Astrocyte (in vitro differentiated cells and primary cell): ENCODE measurements around the gene DYRK1A. TPM values are rescaled to one million over a fixed set of nuclear protein-coding genes. Genes with fewer than 3 reads are reported as not detected.

Experiments
- DNase-seq: peaks from one replicate; pipeline ENCODE4 v3.0.0-alpha.2; 2010; ENCODE audit warnings: low read depth
- FAIRE-seq: peaks from 2 replicates; lab custom pipeline; 2011; peaks lifted over from hg19 to GRCh38; lab: Jason Lieb, UNC
- H2AFZ ChIP-seq: 2 replicates; pipeline ENCODE4 v1.6.0; 2012; ENCODE audit warnings: low read depth, low read length, inconsistent platforms
- H3K27ac ChIP-seq: 2 replicates; pipeline ENCODE4 v1.5.1; 2011; ENCODE audit warnings: low read depth, low read length, inconsistent platforms
- H3K27me3 ChIP-seq: 2 replicates; pipeline ENCODE4 v1.6.0; 2011; ENCODE audit warnings: low read length, inconsistent platforms; ENCODE audit not compliant: insufficient read depth
- H3K36me3 ChIP-seq: 2 replicates; pipeline ENCODE4 v1.5.1; 2011; ENCODE audit warnings: low read length, inconsistent platforms; ENCODE audit not compliant: insufficient read depth
- H3K4me1 ChIP-seq: 2 replicates; pipeline ENCODE4 v1.5.1; 2011; ENCODE audit warnings: low read length, inconsistent platforms; ENCODE audit not compliant: insufficient read depth
- H3K4me2 ChIP-seq: 2 replicates; pipeline ENCODE4 v1.6.0; 2012; ENCODE audit warnings: low read length, inconsistent platforms
- H3K4me3 ChIP-seq: 2 replicates; pipeline ENCODE4 v1.5.1; 2011; ENCODE audit warnings: low read depth, mild to moderate bottlenecking, low read length, inconsistent platforms; ENCODE audit not compliant: insufficient read depth
- H3K79me2 ChIP-seq: 2 replicates; pipeline ENCODE4 v1.6.0; 2012; ENCODE audit warnings: mild to moderate bottlenecking, low read length, inconsistent platforms; ENCODE audit not compliant: insufficient read depth
- H3K9ac ChIP-seq: 2 replicates; pipeline ENCODE4 v1.6.0; 2012; ENCODE audit warnings: mild to moderate bottlenecking, low read length, inconsistent platforms
- H3K9me3 ChIP-seq: 2 replicates; pipeline ENCODE4 v1.5.1; 2012; ENCODE audit warnings: low read depth, mild to moderate bottlenecking, low read length, inconsistent platforms; ENCODE audit not compliant: insufficient read depth
- H4K20me1 ChIP-seq: 2 replicates; pipeline ENCODE4 v1.6.0; 2012; ENCODE audit warnings: low read length, inconsistent platforms; ENCODE audit not compliant: insufficient read depth
- H3K27ac Mint-ChIP-seq: one replicate; pipeline ENCODE4 v1.8.0; 2021; ENCODE audit warnings: mild to moderate bottlenecking, mixed read lengths; ENCODE audit not compliant: unreplicated experiment
- H3K27me3 Mint-ChIP-seq: one replicate; pipeline ENCODE4 v1.8.0; 2021; ENCODE audit warnings: low read depth, mixed read lengths; ENCODE audit not compliant: unreplicated experiment
- H3K36me3 Mint-ChIP-seq: one replicate; pipeline ENCODE4 v1.8.0; 2021; ENCODE audit warnings: low read depth, mixed read lengths; ENCODE audit not compliant: unreplicated experiment
- H3K4me1 Mint-ChIP-seq: one replicate; pipeline ENCODE4 v1.8.0; 2021; ENCODE audit warnings: low read depth, mixed read lengths; ENCODE audit not compliant: unreplicated experiment
- H3K4me3 Mint-ChIP-seq: one replicate; pipeline ENCODE4 v1.8.0; 2021; ENCODE audit warnings: mild to moderate bottlenecking, moderate library complexity, mixed read lengths; ENCODE audit not compliant: unreplicated experiment
- H3K9me3 Mint-ChIP-seq: one replicate; pipeline ENCODE4 v1.8.0; 2021; ENCODE audit warnings: mild to moderate bottlenecking, mixed read lengths; ENCODE audit not compliant: unreplicated experiment
- EZH2 ChIP-seq: IDR thresholded peaks from 2 replicates; pipeline ENCODE4 v1.6.1; 2012; ENCODE audit warnings: mild to moderate bottlenecking, low read length, inconsistent platforms; ENCODE audit not compliant: insufficient read depth
- total RNA-seq: library from RNA; stranded (reverse); gene quantifications from 2 replicates; pipeline ENCODE4 v1.2.1, GENCODE V29; 2021
- TF ChIP-seq, protein P1 (sequence below): IDR thresholded peaks from 2 replicates; pipeline ENCODE4 v1.5.1; 2011; ENCODE audit warnings: low read depth, mild to moderate bottlenecking, inconsistent platforms, low read length, moderate library complexity; ENCODE audit not compliant: insufficient read depth

The DYRK1A gene
- total RNA-seq, 1 donor from 2014 or later = 44.6 TPM

- DNase-seq = no peak
- Histone ChIP-seq H3K4me1 (no peaks in the 10 kb centered on the region), H3K79me2 (no peaks in the 10 kb centered on the region), H3K4me2 (no peak overlapping the region), H3K36me3 (no peaks in the 10 kb centered on the region), H3K27ac (no peak overlapping the region), H3K9me3 (no peaks in the 10 kb centered on the region), H3K27me3 (no peaks in the 10 kb centered on the region), H4K20me1 (no peaks in the 10 kb centered on the region), H2AFZ (no peak overlapping the region), H3K4me3 (no peak overlapping the region), H3K9ac (no peak overlapping the region)
- no peaks in the 10 kb centered on the region for H3K27me3 Mint-ChIP-seq
- peaks cover 4% of the 10 kb centered on the region for H3K4me1 Mint-ChIP-seq
- no peaks in the 10 kb centered on the region for H3K36me3 Mint-ChIP-seq
- no peak overlapping the region for H3K4me3 Mint-ChIP-seq
- no peak for FAIRE-seq
- H3K9me3 Mint-ChIP-seq = peaks cover 9% of the 10 kb centered on the region
- no peak overlapping the region for H3K27ac Mint-ChIP-seq
- TF ChIP-seq EZH2 = no peak
- TF ChIP-seq, protein P1, sequence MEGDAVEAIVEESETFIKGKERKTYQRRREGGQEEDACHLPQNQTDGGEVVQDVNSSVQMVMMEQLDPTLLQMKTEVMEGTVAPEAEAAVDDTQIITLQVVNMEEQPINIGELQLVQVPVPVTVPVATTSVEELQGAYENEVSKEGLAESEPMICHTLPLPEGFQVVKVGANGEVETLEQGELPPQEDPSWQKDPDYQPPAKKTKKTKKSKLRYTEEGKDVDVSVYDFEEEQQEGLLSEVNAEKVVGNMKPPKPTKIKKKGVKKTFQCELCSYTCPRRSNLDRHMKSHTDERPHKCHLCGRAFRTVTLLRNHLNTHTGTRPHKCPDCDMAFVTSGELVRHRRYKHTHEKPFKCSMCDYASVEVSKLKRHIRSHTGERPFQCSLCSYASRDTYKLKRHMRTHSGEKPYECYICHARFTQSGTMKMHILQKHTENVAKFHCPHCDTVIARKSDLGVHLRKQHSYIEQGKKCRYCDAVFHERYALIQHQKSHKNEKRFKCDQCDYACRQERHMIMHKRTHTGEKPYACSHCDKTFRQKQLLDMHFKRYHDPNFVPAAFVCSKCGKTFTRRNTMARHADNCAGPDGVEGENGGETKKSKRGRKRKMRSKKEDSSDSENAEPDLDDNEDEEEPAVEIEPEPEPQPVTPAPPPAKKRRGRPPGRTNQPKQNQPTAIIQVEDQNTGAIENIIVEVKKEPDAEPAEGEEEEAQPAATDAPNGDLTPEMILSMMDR = no peak
Observed at GRCh38 chr21:37357691-37358090, 8.9 kb upstream of the DYRK1A start.

- TF ChIP-seq, protein P1 = no peak
- no peak for TF ChIP-seq EZH2
- no peak overlapping the region for H3K27ac Mint-ChIP-seq
- no peak overlapping the region for H3K4me3 Mint-ChIP-seq
- H3K9me3 ChIP-seq = no peaks in the 10 kb centered on the region
- no peaks in the 10 kb centered on the region for H3K36me3 ChIP-seq
- no peaks in the 10 kb centered on the region for H3K4me1 ChIP-seq
- FAIRE-seq (no peak), DNase-seq (no peak)
- no peaks in the 10 kb centered on the region for H3K79me2 ChIP-seq
- H3K36me3 Mint-ChIP-seq = no peaks in the 10 kb centered on the region
- H3K9me3 Mint-ChIP-seq = peaks cover 5% of the 10 kb centered on the region
- H3K4me1 Mint-ChIP-seq = peaks cover 4% of the 10 kb centered on the region
- H3K27me3 Mint-ChIP-seq = no peaks in the 10 kb centered on the region
- no peak overlapping the region for H3K4me3 ChIP-seq
- H3K27me3 ChIP-seq = no peaks in the 10 kb centered on the region
- H4K20me1 ChIP-seq = no peaks in the 10 kb centered on the region
- no peak overlapping the region for H2AFZ ChIP-seq
- H3K4me2 ChIP-seq = no peak overlapping the region
- no peak overlapping the region for H3K9ac ChIP-seq
- no peak overlapping the region for H3K27ac ChIP-seq
Observed at GRCh38 chr21:37358397-37358796, 8.2 kb upstream of the DYRK1A start.

GRCh38 chr21:37363936-37364335, 2.6 kb upstream of the DYRK1A start:
- Histone ChIP-seq H2AFZ (no peak overlapping the region), H3K9me3 (no peaks in the 10 kb centered on the region), H3K4me3 (no peak overlapping the region), H3K79me2 (peaks cover 20% of the 10 kb centered on the region), H3K36me3 (no peaks in the 10 kb centered on the region), H3K27me3 (no peaks in the 10 kb centered on the region), H3K9ac (no peak overlapping the region), H3K27ac (no peak overlapping the region), H4K20me1 (peaks cover 8% of the 10 kb centered on the region), H3K4me1 (peaks cover 7% of the 10 kb centered on the region), H3K4me2 (no peak overlapping the region)
- DNase-seq = no peak
- H3K27ac Mint-ChIP-seq = no peak overlapping the region
- peaks cover 1% of the 10 kb centered on the region for H3K9me3 Mint-ChIP-seq
- H3K4me3 Mint-ChIP-seq = no peak overlapping the region
- peaks cover 4% of the 10 kb centered on the region for H3K4me1 Mint-ChIP-seq
- no peaks in the 10 kb centered on the region for H3K27me3 Mint-ChIP-seq
- no peak for FAIRE-seq
- peaks cover 6% of the 10 kb centered on the region for H3K36me3 Mint-ChIP-seq
- no peak for TF ChIP-seq EZH2
- TF ChIP-seq, protein P1 = no peak
